H1 (cell line): ENCODE measurements around the gene SCYL2. TPM values are rescaled to one million over a fixed set of nuclear protein-coding genes. Genes with fewer than 3 reads are reported as not detected.
A peak's percentile ranks its signal among the peaks of the same experiment; 100 is the strongest.

Experiments used
- CTCF ChIA-PET: fragments of 300-600 bp; sonication (Branson Sonifier 250); formaldehyde crosslinking; loops from one replicate; lab custom pipeline; 2021; ENCODE audit not compliant: partially characterized antibody; lab: Charles Lee
- POLR2A ChIA-PET: fragments of 300-600 bp; sonication (Branson Sonifier 250); formaldehyde crosslinking; loops from one replicate; lab custom pipeline; 2021; ENCODE audit warnings: inconsistent platforms; ENCODE audit not compliant: partially characterized antibody; lab: Charles Lee
- DNase-seq, 2 experiments: peaks; one replicate each; pipeline versions ENCODE4 v3.0.0 to v3.0.0-alpha.2; 2010 to 2022; ENCODE audit warnings: low spot score in 2 of 2, low read depth in 1 of 2, mixed read lengths in 1 of 2
- FAIRE-seq: peaks from 2 replicates; lab custom pipeline; 2011; peaks lifted over from hg19 to GRCh38; lab: Jason Lieb, UNC
- H2AFZ ChIP-seq: 2 replicates; pipeline ENCODE4 v1.8.1; 2012; ENCODE audit warnings: low read length, inconsistent platforms
- H2AK5ac ChIP-seq: 2 replicates; pipeline ENCODE4 v1.6.1; 2013; ENCODE audit warnings: low read depth, low read length
- H2BK120ac ChIP-seq: replicated peaks from 2 replicates; pipeline ENCODE3; 2013; ENCODE audit warnings: low read depth, low read length, inconsistent platforms
- H2BK12ac ChIP-seq: 2 replicates; pipeline ENCODE4 v1.6.1; 2013; ENCODE audit warnings: low read depth, low read length
- H2BK15ac ChIP-seq: 2 replicates; pipeline ENCODE4 v1.6.1; 2013; ENCODE audit warnings: low read length
- H2BK20ac ChIP-seq: 2 replicates; pipeline ENCODE4 v1.6.1; 2013; ENCODE audit warnings: low read length
- H2BK5ac ChIP-seq: 2 replicates; pipeline ENCODE4 v1.6.1; 2013; ENCODE audit warnings: low read depth, low read length
- H3K14ac ChIP-seq: 2 replicates; pipeline ENCODE4 v1.6.1; 2013; ENCODE audit warnings: inconsistent platforms; ENCODE audit not compliant: insufficient read length
- H3K18ac ChIP-seq: 2 replicates; pipeline ENCODE4 v1.6.1; 2013; ENCODE audit warnings: low read length; ENCODE audit errors: extremely low read depth
- H3K23ac ChIP-seq: 2 replicates; pipeline ENCODE4 v1.6.1; 2013; ENCODE audit warnings: inconsistent platforms; ENCODE audit not compliant: insufficient read length
- H3K23me2 ChIP-seq: 2 replicates; pipeline ENCODE4 v1.6.1; 2013; ENCODE audit warnings: low read depth, low read length
- H3K27ac ChIP-seq: 2 replicates; pipeline ENCODE4 v1.6.1; 2011; ENCODE audit warnings: low read depth, low read length, inconsistent platforms
- H3K27me3 ChIP-seq, 4 experiments: replicated peaks in 1 of 4; 1 replicate in 1 of 4; 2 replicates in 3 of 4; pipeline versions ENCODE4 v1.6.1 to v1.8.1; 2011 to 2013; ENCODE audit warnings: low read length in 3 of 4, mild to moderate bottlenecking in 3 of 4, inconsistent platforms in 2 of 4, mixed read lengths in 2 of 4, moderate library complexity in 1 of 4; ENCODE audit not compliant: control insufficient read depth in 3 of 4, insufficient read depth in 3 of 4; ENCODE audit errors: extremely low read depth in 1 of 4
- H3K36me3 ChIP-seq, 4 experiments: 2 replicates each; pipeline versions ENCODE4 v1.6.1 to v1.8.1; 2011 to 2013; ENCODE audit warnings: mild to moderate bottlenecking in 4 of 4, low read length in 3 of 4, moderate library complexity in 2 of 4, control low read depth in 1 of 4, inconsistent platforms in 1 of 4; ENCODE audit not compliant: insufficient read depth in 4 of 4, control insufficient read depth in 2 of 4
- H3K4ac ChIP-seq: replicated peaks from 2 replicates; pipeline ENCODE3; 2013; ENCODE audit warnings: low read length, low read depth, mixed read lengths, inconsistent platforms; ENCODE audit not compliant: insufficient read length
- H3K4me1 ChIP-seq, 4 experiments: replicated peaks in 1 of 4; 1 replicate in 1 of 4; 2 replicates in 3 of 4; pipeline versions ENCODE4 v1.6.1 to v1.8.1; 2011 to 2013; ENCODE audit warnings: low read length in 3 of 4, inconsistent platforms in 2 of 4, mixed read lengths in 1 of 4; ENCODE audit not compliant: insufficient read depth in 4 of 4, control insufficient read depth in 3 of 4
- H3K4me2 ChIP-seq, 2 experiments: 2 replicates each; pipeline versions ENCODE4 v1.6.1 to v1.8.1; 2011 to 2013; ENCODE audit warnings: low read depth in 2 of 2, low read length in 2 of 2, control low read depth in 1 of 2, inconsistent platforms in 1 of 2, mild to moderate bottlenecking in 1 of 2; ENCODE audit not compliant: insufficient read depth in 1 of 2
- H3K4me3 ChIP-seq, 4 experiments: fragments of 200-600, 300-600 bp in 1 of 4; sonication (generic), shearing (Covaris generic), sonication (Bioruptor Twin) in 1 of 4; 2 replicates each; pipeline versions ENCODE4 v1.5.1 to v1.8.1; 2011 to 2016; ENCODE audit warnings: low read length in 4 of 4, low read depth in 3 of 4, control low read depth in 2 of 4, inconsistent platforms in 2 of 4, mild to moderate bottlenecking in 2 of 4, mixed read lengths in 1 of 4, moderate library complexity in 1 of 4; ENCODE audit not compliant: insufficient read depth in 2 of 4; ENCODE audit errors: extremely low read depth in 1 of 4
- H3K56ac ChIP-seq: replicated peaks from 2 replicates; pipeline ENCODE3; 2013; ENCODE audit warnings: low read depth, mild to moderate bottlenecking, mixed read lengths, low read length, inconsistent platforms; ENCODE audit not compliant: insufficient read length
- H3K79me1 ChIP-seq: 2 replicates; pipeline ENCODE4 v1.6.1; 2013; ENCODE audit warnings: low read depth, low read length, control low read depth
- H3K79me2 ChIP-seq, 2 experiments: 2 replicates each; pipeline versions ENCODE4 v1.6.1 to v1.8.1; 2012 to 2013; ENCODE audit warnings: low read length in 2 of 2, mild to moderate bottlenecking in 2 of 2, inconsistent platforms in 1 of 2; ENCODE audit not compliant: insufficient read depth in 2 of 2, control insufficient read depth in 1 of 2
- H3K9ac ChIP-seq, 4 experiments: replicated peaks in 1 of 4; 1 replicate in 1 of 4; 2 replicates in 3 of 4; pipeline versions ENCODE4 v1.6.1 to v1.8.1; 2011 to 2013; ENCODE audit warnings: low read depth in 3 of 4, low read length in 3 of 4, control low read depth in 2 of 4, mild to moderate bottlenecking in 2 of 4, moderate library complexity in 2 of 4, inconsistent platforms in 1 of 4; ENCODE audit errors: extremely low read depth in 1 of 4
- H3K9me3 ChIP-seq, 2 experiments: 2 replicates each; pipeline versions ENCODE4 v1.6.1 to v1.8.1; 2012 to 2013; ENCODE audit warnings: mild to moderate bottlenecking in 2 of 2, moderate library complexity in 2 of 2, control low read depth in 1 of 2, inconsistent platforms in 1 of 2, low read depth in 1 of 2, low read length in 1 of 2, mixed read lengths in 1 of 2; ENCODE audit not compliant: insufficient read depth in 2 of 2
- H4K20me1 ChIP-seq, 2 experiments: replicated peaks in 1 of 2; 2 replicates each; pipeline versions ENCODE3 to v1.8.1; 2011 to 2013; ENCODE audit warnings: inconsistent platforms in 2 of 2, low read length in 2 of 2, mild to moderate bottlenecking in 1 of 2; ENCODE audit not compliant: insufficient read depth in 2 of 2, control insufficient read depth in 1 of 2
- H4K5ac ChIP-seq: 2 replicates; pipeline ENCODE4 v1.6.1; 2013; ENCODE audit warnings: low read length, low read depth, mixed read lengths, inconsistent platforms; ENCODE audit not compliant: insufficient read length
- H4K8ac ChIP-seq: 2 replicates; pipeline ENCODE4 v1.8.0; 2013; ENCODE audit warnings: mild to moderate bottlenecking, moderate library complexity, low read length, inconsistent platforms; ENCODE audit not compliant: insufficient read depth; ENCODE audit errors: extremely low read depth
- H4K91ac ChIP-seq: replicated peaks from 2 replicates; pipeline ENCODE3; 2013; ENCODE audit warnings: low read length, mixed read lengths, inconsistent platforms; ENCODE audit not compliant: insufficient read length
- CTCF ChIP-seq, 3 experiments: IDR thresholded peaks; 1 replicate in 2 of 3; 2 replicates in 1 of 3; pipeline versions ENCODE4 v1.5.1 to v1.6.1; 2011; ENCODE audit warnings: low read length in 3 of 3, mild to moderate bottlenecking in 3 of 3, inconsistent platforms in 2 of 3, low read depth in 1 of 3, moderate library complexity in 1 of 3; ENCODE audit not compliant: insufficient read depth in 1 of 3; ENCODE audit errors: control extremely low read depth in 1 of 3
- KDM1A ChIP-seq: fragments of 200-600, 300-600 bp; sonication (generic); IDR thresholded peaks from 2 replicates; pipeline ENCODE4 v1.7.1; 2016; ENCODE audit warnings: mild to moderate bottlenecking, low read length, borderline replicate concordance
- RAD21 ChIP-seq, 2 experiments: IDR thresholded peaks in 1 of 2; conservative IDR thresholded peaks in 1 of 2; 2 replicates each; pipeline ENCODE4 v1.6.1; 2011; ENCODE audit warnings: low read depth in 2 of 2, low read length in 2 of 2, improper control_type of control experiment in 1 of 2, inconsistent platforms in 1 of 2, mild to moderate bottlenecking in 1 of 2, moderate library complexity in 1 of 2
- WGBS, 2 experiments: shearing (Covaris generic) in 1 of 2; methylation state at CpG; one replicate each; pipeline versions ENCODE4 v1.1.6 to v1.1.7; 2013 to 2015; ENCODE audit warnings: low lambda C conversion rate in 2 of 2, mixed read lengths in 2 of 2, inconsistent platforms in 1 of 2, low coverage in 1 of 2, missing lambda C conversion rate in 1 of 2; ENCODE audit not compliant: insufficient replicate concordance in 2 of 2, insufficient coverage in 1 of 2, insufficient read length in 1 of 2; ENCODE audit errors: extremely low coverage in 1 of 2, missing lambda C conversion rate in 1 of 2; 5-methylcytosine and 5-hydroxymethylcytosine counted together
- polyA plus RNA-seq, 7 experiments: library from polyadenylated mRNA; depleted of rRNA in 3 of 7; stranded (reverse) in 5 of 7; unstranded in 2 of 7; fragments of >200 nt in 5 of 7; fragments of 200-250 nt in 2 of 7; gene quantifications; 1 replicate in 5 of 7; 2 replicates in 1 of 7; 4 replicates in 1 of 7; pipeline versions ENCODE4 v1.2.1 to v1.2.3, GENCODE V29; 2011 to 2013; ENCODE audit warnings: missing spikeins in 2 of 7, mixed read lengths in 2 of 7
- total RNA-seq: library from RNA; stranded (reverse); fragmentation: NEBNext Ultra II Directional; extraction: Animal tissue kit (Norgen Biotek cat#: 25700); gene quantifications from 2 replicates; pipeline ENCODE4 v1.2.1, GENCODE V29; 2021

Gene SCYL2
- total and polyA plus RNA-seq, 2 of the 8 experiments (the other 6 are each of a cell fraction or from before 2014, with no cell fraction given): 8.9 to 48.7 TPM

GRCh38 chr12:100234591-100235304 lies 32.2 kb upstream of the SCYL2 start:
- no peak overlapping the region for H3K4me2 ChIP-seq
- no peaks in the 10 kb centered on the region for H3K27me3 ChIP-seq
- TF ChIP-seq CTCF (IDR thresholded peaks at IDR 0.05; ENCODE audit: control extremely low read depth in 1 of 3, insufficient read depth in 1 of 3, low read depth in 1 of 3, low read length in 3 of 3) (peak in 2 of 3 experiments; percentile 50 to 64; a peak in 2 of 4 replicates), RAD21 (IDR thresholded peaks at IDR 0.05 in 1 of 2, conservative IDR thresholded peaks at IDR 0.05 in 1 of 2; ENCODE audit: low read depth in 2 of 2, low read length in 2 of 2) (peak; percentile 79 to 80), KDM1A (no peak)
- TF ChIP-seq, all 59 proteins: peak for 2
- no peak overlapping the region for H4K5ac ChIP-seq
- no peak overlapping the region for H2AFZ ChIP-seq
- H2BK5ac ChIP-seq: no peak overlapping the region
- no peak overlapping the region for H3K14ac ChIP-seq
- H3K18ac ChIP-seq: no peak overlapping the region
- no peaks in the 10 kb centered on the region for H3K79me2 ChIP-seq
- no peaks in the 10 kb centered on the region for H4K20me1 ChIP-seq
- no peak overlapping the region for H2BK20ac ChIP-seq
- H3K56ac ChIP-seq: no peak overlapping the region
- no peak overlapping the region for H2BK12ac ChIP-seq
- H3K23me2 ChIP-seq: no peaks in the 10 kb centered on the region; the same call in 1 of the 2 replicates
- no peak overlapping the region for H2BK15ac ChIP-seq
- H3K36me3 ChIP-seq: no peaks in the 10 kb centered on the region
- ChIA-PET CTCF (interaction anchor here (0.6 to 2.5 kb wide), 34 partner anchors 8 to 788 kb away, joined by 3 to 9 read pairs (median 3); partner anchors contain the start of gene SLC17A8), POLR2A (interaction anchor here (0.6 to 1.1 kb wide), 2 partner anchors 11 to 79 kb away, joined by 3 to 4 read pairs; no protein-coding TSS in a partner anchor)
- no peaks in the 10 kb centered on the region for H3K9me3 ChIP-seq
- no peak overlapping the region for H3K23ac ChIP-seq
- H4K8ac ChIP-seq: no peak overlapping the region
- FAIRE-seq (peak; percentile 7), DNase-seq (no peak)
- H2AK5ac ChIP-seq: no peak overlapping the region
- no peak overlapping the region for H3K27ac ChIP-seq
- no peaks in the 10 kb centered on the region for H3K79me1 ChIP-seq
- H4K91ac ChIP-seq: no peak overlapping the region
- no peak overlapping the region for H3K9ac ChIP-seq
- H2BK120ac ChIP-seq: no peak overlapping the region
- no peaks in the 10 kb centered on the region for H3K4me1 ChIP-seq
- H3K4ac ChIP-seq: no peak overlapping the region
- WGBS, 2 experiments: 75% methylated on average over 7 of the region's 7 CpGs; no CpG with 5 or more reads in 1 of the 2 experiments
- no peak overlapping the region for H3K4me3 ChIP-seq
